BJ (cell line): Measurements from ENCODE around the gene CAV2. TPM values are rescaled to one million over a fixed set of nuclear protein-coding genes. Genes with fewer than 3 reads are reported as not detected.

Source experiments
- CTCF ChIA-PET: fragments of 350-600 bp; formaldehyde crosslinking; extraction: SDS; loops from one replicate; lab custom pipeline; 2021; ENCODE audit warnings: antibody characterized with exemption, inconsistent platforms; lab: Yijun Ruan, JAX
- POLR2A ChIA-PET: fragments of 300-600 bp; sonication (Branson Sonifier 250); formaldehyde crosslinking; extraction: SDS; loops from one replicate; lab custom pipeline; 2021; ENCODE audit warnings: antibody characterized with exemption; lab: Charles Lee
- DNase-seq: peaks from one replicate; pipeline ENCODE4 v3.0.0-alpha.2; 2011; ENCODE audit warnings: low read depth
- H3K27me3 ChIP-seq: 2 replicates; pipeline ENCODE4 v1.6.0; 2011; ENCODE audit warnings: low read length; ENCODE audit not compliant: control insufficient read depth, insufficient read depth
- H3K36me3 ChIP-seq: 2 replicates; pipeline ENCODE4 v1.5.1; 2011; ENCODE audit warnings: low read length; ENCODE audit not compliant: control insufficient read depth, insufficient read depth
- H3K4me3 ChIP-seq: 2 replicates; pipeline ENCODE4 v1.5.1; 2011; ENCODE audit warnings: low read depth, mild to moderate bottlenecking, control low read depth, low read length
- polyA plus RNA-seq: library from polyadenylated mRNA; depleted of rRNA; stranded (reverse); fragments of >200 nt; gene quantifications from 2 replicates; pipeline ENCODE4 v1.2.3, GENCODE V29; 2011
- TF ChIP-seq, protein P1 (sequence below): IDR thresholded peaks from 2 replicates; pipeline ENCODE4 v1.5.1; 2011; ENCODE audit warnings: low read depth, mild to moderate bottlenecking, control low read depth, inconsistent platforms, low read length, moderate library complexity; ENCODE audit not compliant: insufficient read depth

CAV2 gene
- polyA plus RNA-seq, 1 experiment: 245 TPM

DNA sequence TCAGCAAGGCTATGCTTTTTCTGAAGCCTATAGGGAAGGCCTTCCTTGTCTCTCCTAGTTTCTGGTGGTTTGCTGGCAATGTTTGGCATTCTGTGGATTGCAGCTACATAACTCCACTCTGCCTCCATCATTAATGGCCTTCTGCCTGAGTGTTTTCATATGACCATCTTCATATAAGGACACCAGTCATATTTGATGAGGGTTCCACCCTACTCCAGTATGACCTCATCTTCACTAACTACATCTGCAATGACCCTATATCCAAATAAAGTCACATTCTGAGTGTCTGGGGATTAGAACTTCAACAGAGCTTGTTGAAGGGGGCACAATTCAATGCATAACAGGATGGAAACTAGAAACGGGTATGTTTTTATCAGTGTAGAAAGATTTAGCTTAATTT, 47.4 kb downstream of the CAV2 start:
- TF ChIP-seq, protein P1, sequence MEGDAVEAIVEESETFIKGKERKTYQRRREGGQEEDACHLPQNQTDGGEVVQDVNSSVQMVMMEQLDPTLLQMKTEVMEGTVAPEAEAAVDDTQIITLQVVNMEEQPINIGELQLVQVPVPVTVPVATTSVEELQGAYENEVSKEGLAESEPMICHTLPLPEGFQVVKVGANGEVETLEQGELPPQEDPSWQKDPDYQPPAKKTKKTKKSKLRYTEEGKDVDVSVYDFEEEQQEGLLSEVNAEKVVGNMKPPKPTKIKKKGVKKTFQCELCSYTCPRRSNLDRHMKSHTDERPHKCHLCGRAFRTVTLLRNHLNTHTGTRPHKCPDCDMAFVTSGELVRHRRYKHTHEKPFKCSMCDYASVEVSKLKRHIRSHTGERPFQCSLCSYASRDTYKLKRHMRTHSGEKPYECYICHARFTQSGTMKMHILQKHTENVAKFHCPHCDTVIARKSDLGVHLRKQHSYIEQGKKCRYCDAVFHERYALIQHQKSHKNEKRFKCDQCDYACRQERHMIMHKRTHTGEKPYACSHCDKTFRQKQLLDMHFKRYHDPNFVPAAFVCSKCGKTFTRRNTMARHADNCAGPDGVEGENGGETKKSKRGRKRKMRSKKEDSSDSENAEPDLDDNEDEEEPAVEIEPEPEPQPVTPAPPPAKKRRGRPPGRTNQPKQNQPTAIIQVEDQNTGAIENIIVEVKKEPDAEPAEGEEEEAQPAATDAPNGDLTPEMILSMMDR: no peak
- H3K27me3 ChIP-seq: no peaks in the 10 kb centered on the region
- DNase-seq: no peak
- ChIA-PET CTCF (interaction anchor here (0.7 to 1.4 kb wide), 6 partner anchors 15 to 44 kb away, joined by 3 to 4 read pairs (median 3); no protein-coding TSS in a partner anchor), POLR2A (interaction anchor here (1.6 kb wide), 1 partner anchor 23 kb away, joined by 3 read pairs; no protein-coding TSS in a partner anchor)
- peaks cover 6% of the 10 kb centered on the region; the same call in 1 of the 2 replicates for H3K36me3 ChIP-seq
- no peak overlapping the region for H3K4me3 ChIP-seq

DNA sequence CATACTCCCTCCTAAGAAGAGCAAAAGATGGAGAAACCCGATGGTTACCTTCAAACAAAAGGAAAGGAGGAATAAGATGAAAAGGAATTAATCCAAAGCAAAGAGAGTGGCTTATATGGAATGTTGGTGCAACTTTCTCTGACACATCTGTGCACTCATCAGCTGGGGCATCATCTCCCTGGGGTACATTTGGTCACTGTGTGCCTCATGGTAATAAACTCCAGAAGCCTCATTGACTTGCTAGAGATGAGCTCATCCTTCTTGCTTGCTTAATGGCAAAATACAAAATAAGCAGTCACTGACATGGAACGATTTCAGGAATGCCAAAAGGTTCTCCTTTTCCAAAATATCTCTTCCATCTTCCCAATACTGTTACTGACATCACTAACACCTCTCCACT, 47.8 kb downstream of the CAV2 start:
- ChIA-PET POLR2A (interaction anchor here (0.5 to 1.6 kb wide), 2 partner anchors 22 to 216 kb away, joined by 3 read pairs; no protein-coding TSS in a partner anchor), CTCF (interaction anchor here (0.7 to 1.4 kb wide), 4 partner anchors 15 to 38 kb away, joined by 3 to 4 read pairs (median 4); no protein-coding TSS in a partner anchor)
- TF ChIP-seq, protein P1: no peak
- peak; percentile 81 for DNase-seq
- H3K36me3 ChIP-seq: 0 out of 2 replicates have a peak, but pooled peaks cover 7% of the 10 kb centered on the region
- H3K4me3 ChIP-seq: no peak overlapping the region
- H3K27me3 ChIP-seq: no peaks in the 10 kb centered on the region

DNA sequence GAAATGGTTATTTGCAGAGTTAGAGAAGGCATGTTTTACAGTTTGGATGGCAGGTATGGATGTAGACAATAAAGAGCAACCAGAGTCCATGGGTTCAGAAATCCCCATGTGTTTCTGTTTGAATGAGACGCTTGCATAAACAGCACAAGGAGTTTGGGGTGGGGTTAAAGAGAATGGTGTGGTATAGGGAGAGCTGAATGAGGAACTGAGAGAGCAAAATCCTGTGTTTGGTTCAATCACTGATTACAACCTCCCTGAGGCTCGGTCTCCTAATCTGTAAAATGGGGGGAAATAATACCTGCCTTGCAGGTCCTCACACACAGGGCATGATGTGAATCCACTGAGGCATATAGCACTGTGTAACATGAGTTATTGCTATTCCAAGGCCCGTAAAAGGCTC, 49.0 kb downstream of the CAV2 start:
- Histone ChIP-seq H3K4me3 (no peak overlapping the region), H3K27me3 (no peaks in the 10 kb centered on the region), H3K36me3 (0 out of 2 replicates have a peak, but pooled peaks cover 10% of the 10 kb centered on the region)
- no peak for DNase-seq
- CTCF ChIA-PET: no interaction called here
- TF ChIP-seq, protein P1: no peak
- POLR2A ChIA-PET: no interaction called here

DNA sequence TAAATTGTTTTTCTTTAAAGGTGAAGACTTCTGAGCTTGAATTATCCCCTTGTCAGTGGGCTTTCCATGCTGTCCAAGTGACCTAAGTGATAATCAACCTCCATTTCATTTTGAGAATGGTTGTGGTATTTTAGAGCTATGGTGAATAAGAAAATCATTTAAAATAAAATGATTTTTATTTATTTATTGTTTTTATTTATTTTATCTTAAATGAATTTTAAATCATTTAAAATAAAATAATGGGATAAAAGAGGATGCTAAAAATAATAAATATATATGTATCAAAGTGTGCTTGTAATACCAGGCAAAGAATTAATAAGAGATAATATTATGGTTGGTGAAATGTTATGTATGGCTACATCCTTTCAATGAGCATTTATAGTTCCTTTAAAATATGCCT, 49.8 kb downstream of the CAV2 start:
- Histone ChIP-seq H3K27me3 (no peaks in the 10 kb centered on the region), H3K36me3 (peaks cover 13% of the 10 kb centered on the region; the same call in 1 of the 2 replicates), H3K4me3 (no peak overlapping the region)
- POLR2A ChIA-PET: interaction anchor here (0.6 to 0.7 kb wide), 2 partner anchors 11 to 155 kb away, joined by 5 read pairs; no protein-coding TSS in a partner anchor
- TF ChIP-seq, protein P1: no peak
- DNase-seq: no peak
- CTCF ChIA-PET: interaction anchor here (1.6 kb wide), 1 partner anchor 23 kb away, joined by 4 read pairs; no protein-coding TSS in a partner anchor

DNA sequence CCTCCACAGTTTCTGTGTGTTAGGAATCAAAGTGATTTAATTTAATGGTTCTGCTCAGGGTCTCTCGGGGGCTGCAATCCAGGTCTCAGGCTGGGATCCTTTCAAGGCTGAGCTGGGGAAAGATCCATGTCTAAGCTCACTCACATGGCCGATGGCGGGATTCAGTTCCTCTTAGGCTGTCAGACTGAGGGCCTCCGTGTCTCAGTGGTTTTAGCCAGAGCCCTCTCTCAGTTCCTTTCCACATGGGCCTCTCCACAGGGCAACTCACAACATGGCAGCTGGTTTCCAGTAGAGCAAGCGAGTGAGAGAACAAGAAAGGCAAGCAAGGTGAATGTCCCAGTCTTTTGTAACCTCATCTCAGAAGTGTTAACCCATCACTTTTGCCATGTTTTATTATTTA, 52.2 kb downstream of the CAV2 start:
- TF ChIP-seq, protein P1: no peak
- CTCF ChIA-PET: interaction anchor here (0.9 to 2.3 kb wide), 3 partner anchors 9 to 30 kb away, joined by 3 to 10 read pairs (median 3); no protein-coding TSS in a partner anchor
- no peaks in the 10 kb centered on the region for H3K27me3 ChIP-seq
- H3K4me3 ChIP-seq: no peak overlapping the region
- peaks cover 13% of the 10 kb centered on the region; the same call in 1 of the 2 replicates for H3K36me3 ChIP-seq
- POLR2A ChIA-PET: no interaction called here
- DNase-seq: no peak
